Measurements from ENCODE around the gene DDX42.

DNA sequence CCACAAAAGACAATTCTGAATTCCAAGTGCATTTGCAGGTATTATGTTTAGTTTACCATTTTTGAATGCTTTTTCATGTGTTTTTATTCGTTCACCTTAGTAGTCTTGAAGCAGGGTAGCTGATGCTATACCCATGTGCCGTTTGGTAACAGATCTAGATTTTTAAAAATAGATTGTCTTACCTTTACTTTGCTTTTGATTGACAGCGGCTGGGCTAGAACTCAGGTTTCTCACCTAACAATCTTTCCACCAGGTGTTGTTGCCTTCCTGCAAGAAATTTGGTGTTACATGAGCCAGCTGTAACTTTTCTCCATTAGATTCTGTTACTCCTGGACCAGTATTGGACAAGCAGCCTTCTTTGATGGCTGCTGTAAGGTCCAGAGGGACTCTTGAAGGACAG is 55.0 kb downstream of the DDX42 start:
- TF ChIP-seq, protein P1, sequence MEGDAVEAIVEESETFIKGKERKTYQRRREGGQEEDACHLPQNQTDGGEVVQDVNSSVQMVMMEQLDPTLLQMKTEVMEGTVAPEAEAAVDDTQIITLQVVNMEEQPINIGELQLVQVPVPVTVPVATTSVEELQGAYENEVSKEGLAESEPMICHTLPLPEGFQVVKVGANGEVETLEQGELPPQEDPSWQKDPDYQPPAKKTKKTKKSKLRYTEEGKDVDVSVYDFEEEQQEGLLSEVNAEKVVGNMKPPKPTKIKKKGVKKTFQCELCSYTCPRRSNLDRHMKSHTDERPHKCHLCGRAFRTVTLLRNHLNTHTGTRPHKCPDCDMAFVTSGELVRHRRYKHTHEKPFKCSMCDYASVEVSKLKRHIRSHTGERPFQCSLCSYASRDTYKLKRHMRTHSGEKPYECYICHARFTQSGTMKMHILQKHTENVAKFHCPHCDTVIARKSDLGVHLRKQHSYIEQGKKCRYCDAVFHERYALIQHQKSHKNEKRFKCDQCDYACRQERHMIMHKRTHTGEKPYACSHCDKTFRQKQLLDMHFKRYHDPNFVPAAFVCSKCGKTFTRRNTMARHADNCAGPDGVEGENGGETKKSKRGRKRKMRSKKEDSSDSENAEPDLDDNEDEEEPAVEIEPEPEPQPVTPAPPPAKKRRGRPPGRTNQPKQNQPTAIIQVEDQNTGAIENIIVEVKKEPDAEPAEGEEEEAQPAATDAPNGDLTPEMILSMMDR (IDR thresholded peaks at IDR 0.05) = no peak
- no peak for TF ChIP-seq POLR2AphosphoS5 (IDR thresholded peaks at IDR 0.05; ENCODE audit: insufficient read depth in 1 of 2, low read depth in 1 of 2)
- no peak for TF ChIP-seq POLR2A (IDR thresholded peaks at IDR 0.05)

Data from vagina (tissue), 2 donors.